HG03469 (cell line): ENCODE results near the gene ZAR1L.
"Not testable (repeated sequence)": the region's sequence is repeated elsewhere in the genome, so short reads cannot be mapped to it uniquely, and the experiment has no call there.

Experiments used
- ATAC-seq: cut with Tn5 transposase; IDR thresholded peaks from one replicate; pipeline ENCODE4 v1.9.1; 2021; ENCODE audit warnings: mild to moderate bottlenecking, moderate library complexity, moderate number of reproducible peaks; ENCODE audit not compliant: unreplicated experiment

ZAR1L gene

GRCh38 chr13:32315238-32316027, at the start of gene ZAR1L, which contains the start of gene BRCA2:
Gene ZAR1L (minus strand): TSS chr13:32315363. CDS start chr13:32311925, 3,438 bp downstream.
Gene BRCA2 (plus strand): TSS chr13:32315508. CDS start chr13:32316461, 953 bp downstream.
- ATAC-seq = peak; percentile 95

DNA sequence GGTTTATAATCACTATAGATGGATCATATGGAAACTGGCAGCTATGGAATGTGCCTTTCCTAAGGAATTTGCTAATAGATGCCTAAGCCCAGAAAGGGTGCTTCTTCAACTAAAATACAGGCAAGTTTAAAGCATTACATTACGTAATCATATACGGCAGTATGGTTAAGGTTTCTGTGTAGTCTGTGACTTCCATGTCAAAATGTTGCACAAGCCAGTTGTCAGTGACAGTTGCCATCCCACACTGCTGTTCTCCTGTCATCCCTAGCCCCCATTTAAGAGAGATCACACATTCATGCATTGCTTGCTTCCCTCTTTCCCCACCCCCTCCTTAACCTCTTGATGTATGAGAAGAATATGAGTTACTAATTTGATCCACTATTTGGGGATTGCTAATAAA, 47.4 kb upstream of the ZAR1L start:
- ATAC-seq = no peak

- ATAC-seq = not testable (repeated sequence)
These were observed 40.8 kb upstream of the ZAR1L start for GRCh38 chr13:32355935-32356334.

DNA sequence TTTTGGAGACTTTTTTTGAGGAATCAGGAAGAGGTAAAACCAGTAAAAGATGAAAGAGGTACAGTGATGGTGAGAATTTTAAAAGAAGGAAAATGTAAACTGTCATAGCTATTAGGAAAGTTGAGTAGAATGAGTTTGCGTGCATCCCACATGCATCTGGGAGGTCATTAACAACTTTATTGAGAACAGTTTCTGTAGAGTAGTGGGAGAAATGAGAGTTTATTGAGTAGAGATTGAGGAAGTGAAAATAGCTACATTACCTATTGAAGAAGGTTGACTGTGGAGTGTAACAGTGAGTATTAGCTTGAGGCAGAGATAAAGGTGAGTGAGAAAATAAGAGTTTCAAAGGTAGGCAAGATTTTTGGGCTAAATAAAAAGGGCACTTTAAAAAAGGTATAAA, 38.9 kb upstream of the ZAR1L start:
- ATAC-seq = peak; percentile 75

GRCh38 chr13:32350839-32351441, 35.8 kb upstream of the ZAR1L start:
- not testable (repeated sequence) for ATAC-seq

DNA sequence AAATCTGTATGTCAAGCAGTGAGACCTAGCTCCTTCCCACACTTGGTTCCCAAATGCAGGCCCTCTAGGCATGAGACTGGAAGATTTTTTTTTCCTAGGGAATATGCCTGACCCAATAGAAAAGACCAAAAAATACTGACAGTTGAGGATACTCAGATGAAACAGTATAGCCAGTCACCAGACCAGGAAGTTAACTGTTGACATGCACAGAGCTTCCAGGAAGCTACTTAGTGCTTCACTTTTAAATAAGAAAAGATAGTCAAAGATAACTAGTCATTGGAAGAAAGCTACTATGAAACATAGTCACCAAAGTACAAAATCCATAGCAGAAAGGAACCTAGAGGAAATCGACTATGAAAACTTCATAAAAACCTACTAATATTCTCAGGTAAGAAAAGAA, 32.5 kb upstream of the ZAR1L start:
- ATAC-seq = no peak

DNA sequence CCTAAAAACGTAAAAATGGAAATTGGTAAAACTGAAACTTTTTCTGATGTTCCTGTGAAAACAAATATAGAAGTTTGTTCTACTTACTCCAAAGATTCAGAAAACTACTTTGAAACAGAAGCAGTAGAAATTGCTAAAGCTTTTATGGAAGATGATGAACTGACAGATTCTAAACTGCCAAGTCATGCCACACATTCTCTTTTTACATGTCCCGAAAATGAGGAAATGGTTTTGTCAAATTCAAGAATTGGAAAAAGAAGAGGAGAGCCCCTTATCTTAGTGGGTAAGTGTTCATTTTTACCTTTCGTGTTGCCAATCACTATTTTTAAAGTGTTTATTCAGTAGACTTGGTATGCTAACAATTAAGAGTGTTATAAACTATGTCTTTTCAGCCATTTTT, 25.8 kb upstream of the ZAR1L start:
- no peak for ATAC-seq

DNA sequence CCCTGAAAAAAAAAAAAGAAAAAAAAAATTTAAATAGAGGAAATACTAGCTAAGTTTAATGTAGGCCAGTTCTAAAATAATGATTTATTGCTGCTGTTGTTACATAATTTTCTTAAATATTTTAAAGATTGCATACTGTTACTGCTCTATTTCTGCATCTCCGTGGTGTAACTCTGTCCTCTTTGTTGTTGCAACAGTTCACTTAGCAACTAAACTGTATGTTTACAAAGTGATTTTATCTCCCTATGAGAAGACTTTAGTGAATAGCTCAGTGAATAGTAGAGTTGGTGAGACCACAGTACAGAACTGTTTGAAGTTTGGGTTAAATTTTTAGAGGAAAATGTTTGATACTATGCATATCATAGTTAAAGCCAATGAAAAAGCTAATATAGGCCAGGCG, 19.5 kb upstream of the ZAR1L start:
- ATAC-seq = no peak

- no peak for ATAC-seq
These were observed 15.3 kb upstream of the ZAR1L start for GRCh38 chr13:32330441-32330840.

GRCh38 chr13:32323912-32324311, 8.7 kb upstream of the ZAR1L start:
- ATAC-seq = no peak

DNA sequence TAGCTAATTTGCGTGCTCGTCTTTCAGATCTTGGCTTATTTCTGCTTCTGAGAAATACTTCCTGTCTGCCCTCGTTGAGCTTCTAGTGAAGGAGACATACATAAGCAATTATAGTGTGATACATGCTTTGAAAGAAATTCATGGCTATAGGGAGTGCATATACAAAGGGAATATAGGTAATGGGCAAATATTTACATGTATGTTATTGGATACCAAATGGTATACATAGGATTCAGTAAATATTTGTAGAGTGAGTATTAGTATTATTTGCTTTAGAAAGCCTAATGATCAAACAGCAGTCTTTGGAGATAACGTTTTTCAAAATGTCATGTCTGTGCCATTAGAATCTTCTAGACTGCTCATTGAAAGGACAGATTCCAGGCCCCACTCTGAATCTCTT, 5.4 kb upstream of the ZAR1L start:
- no peak for ATAC-seq

DNA sequence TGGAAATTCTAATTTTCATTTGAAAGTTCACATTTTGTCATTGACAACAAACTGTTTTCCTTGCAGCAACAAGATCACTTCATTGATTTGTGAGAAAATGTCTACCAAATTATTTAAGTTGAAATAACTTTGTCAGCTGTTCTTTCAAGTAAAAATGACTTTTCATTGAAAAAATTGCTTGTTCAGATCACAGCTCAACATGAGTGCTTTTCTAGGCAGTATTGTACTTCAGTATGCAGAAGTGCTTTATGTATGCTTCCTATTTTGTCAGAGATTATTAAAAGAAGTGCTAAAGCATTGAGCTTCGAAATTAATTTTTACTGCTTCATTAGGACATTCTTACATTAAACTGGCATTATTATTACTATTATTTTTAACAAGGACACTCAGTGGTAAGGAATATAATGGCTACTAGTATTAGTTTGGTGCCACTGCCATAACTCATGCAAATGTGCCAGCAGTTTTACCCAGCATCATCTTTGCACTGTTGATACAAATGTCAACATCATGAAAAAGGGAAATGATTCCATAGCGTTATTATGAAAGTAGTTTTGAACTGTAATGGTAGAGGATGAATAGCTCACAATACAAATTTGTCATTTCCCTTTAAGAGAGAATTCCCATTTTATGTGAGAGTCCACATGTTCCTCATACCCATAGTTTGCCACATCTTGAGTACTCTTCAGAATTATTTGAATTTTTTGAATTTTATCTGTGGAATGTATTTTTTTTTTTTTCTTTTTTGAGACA, 2.7 kb upstream of the ZAR1L start:
- no peak for ATAC-seq

GRCh38 chr13:32316501-32316900, 1.3 kb upstream of the ZAR1L start:
- no peak for ATAC-seq

- ATAC-seq = peak; percentile 26
These were observed 821 bp upstream of the ZAR1L start for GRCh38 chr13:32316028-32316339.

DNA sequence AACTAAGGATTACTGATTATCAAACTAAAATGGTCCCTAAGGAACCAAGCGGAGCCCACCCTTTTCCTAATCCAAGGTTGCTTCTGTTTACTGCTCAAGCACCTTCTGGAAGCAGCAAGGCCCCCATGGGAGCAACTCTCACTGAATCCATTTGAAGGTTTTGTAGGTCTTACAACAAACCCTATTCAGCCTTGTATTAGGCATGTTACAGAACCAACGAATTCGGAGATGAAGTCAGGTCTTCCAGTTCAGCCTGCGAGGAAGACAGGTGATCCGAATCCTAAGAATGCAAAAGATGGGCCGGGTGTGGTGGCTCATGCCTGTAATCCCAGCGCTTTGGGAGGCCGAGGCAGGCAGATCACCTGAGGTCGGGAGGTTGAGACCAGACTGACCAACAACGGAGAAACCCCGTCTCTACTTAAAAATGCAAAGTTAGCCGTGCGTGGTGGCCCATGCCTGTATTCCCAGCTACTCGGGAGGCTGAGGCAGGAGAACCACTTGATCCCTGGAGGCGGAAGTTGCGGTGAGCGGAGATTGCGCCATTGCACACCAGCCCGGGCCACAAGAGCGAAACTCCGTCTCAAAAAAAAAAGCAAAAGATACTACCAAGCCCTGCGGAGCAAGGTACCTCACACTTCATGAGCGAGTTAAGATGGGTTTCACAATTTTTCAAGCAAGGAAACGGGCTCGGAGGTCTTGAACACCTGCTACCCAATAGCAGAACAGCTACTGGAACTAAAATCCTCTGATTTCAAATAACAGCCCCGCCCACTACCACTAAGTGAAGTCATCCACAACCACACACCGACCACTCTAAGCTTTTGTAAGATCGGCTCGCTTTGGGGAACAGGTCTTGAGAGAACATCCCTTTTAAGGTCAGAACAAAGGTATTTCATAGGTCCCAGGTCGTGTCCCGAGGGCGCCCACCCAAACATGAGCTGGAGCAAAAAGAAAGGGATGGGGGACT, 609 bp downstream of the ZAR1L start:
- ATAC-seq = peak; percentile 6

- no peak for ATAC-seq
These were observed 3.8 kb downstream of the ZAR1L start for GRCh38 chr13:32311188-32311897.

DNA sequence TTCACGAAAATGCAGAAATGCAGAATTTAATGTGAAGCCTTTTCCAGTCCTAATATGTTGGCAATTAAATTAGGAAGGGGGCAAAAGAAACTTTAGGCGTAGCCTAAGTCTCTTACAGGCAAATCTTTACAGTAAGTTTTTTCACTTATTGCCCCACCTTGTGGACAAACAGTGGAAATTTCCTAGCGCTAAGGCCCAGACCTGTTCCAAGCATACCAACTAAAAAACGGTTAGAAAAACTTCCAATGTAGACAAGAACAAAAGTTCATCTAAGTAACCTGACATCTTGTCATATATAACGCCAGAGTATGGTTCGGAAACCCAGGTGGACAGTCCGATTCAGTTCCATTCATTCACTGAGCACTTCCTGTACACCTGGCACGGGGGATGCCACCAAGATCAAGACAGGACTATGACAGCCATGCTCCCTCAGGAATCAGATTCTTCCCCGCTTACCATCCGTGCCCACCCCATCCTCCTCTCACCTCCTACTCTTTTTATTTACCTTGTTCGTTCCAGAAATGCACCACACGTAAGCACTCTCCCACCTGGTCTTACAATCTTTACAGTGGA, 4.9 kb downstream of the ZAR1L start:
- ATAC-seq = peak; percentile 49

GRCh38 chr13:32309312-32310133, 5.6 kb downstream of the ZAR1L start:
- ATAC-seq = peak; percentile 11

DNA sequence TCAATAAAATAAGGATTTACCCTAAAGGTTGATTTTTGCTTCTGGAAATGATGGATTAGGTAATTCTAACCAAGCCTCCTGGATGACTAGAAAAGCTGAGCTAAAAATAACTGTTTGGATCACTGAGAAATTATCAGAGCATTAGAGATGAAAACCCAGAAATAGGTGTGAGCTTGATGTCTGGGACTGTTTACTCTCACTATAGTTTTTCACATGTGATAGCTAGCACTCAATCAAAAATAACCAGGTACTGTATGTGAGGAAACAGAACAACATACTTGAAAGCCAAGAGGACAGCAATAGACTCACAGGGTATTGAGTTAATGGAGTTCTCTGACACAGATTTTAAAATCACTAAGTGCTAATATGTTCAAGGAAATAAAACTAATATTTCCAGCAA, 9.5 kb downstream of the ZAR1L start:
- ATAC-seq = no peak
